ENCODE measurements around the gene SPDYE3.

Gene SPDYE3

DNA sequence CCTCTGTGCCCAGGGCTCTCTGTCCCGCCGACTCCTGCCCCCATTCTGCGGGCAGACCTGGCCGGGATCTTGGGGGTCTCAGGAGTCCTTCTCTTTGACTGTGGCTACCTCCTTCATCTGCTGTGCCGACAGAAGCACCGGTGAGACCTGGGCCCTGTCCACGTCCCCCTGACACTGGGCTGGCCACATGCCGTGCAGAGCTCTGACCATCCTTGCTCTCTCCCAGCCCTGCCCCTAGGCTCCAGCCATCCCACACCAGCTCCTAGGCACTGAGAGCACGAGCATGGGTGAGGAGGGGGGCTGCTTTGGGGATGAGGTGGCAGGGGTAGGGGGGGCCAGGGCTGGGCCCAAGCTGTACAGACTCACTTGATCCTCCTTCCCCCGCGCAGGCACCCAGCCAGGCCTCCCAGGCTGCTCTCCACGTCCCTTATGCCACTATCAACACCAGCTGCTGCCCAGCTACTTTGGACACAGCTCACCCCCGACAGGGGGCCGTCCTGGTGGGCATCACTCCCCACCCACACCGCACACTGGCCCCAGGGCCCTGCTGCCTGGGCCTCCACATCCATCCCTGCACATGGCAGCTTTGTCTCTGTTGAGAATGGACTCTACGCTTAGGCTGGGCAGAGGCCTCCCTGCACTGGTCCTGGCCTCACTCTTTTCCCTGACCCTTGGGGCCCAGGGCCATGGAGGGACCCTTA, 45.6 kb downstream of the SPDYE3 start:
- no peak overlapping the region for H3K9ac ChIP-seq (ENCODE audit: low read depth, low read length, poor library complexity, severe bottlenecking)
- H3K36me3 ChIP-seq (ENCODE audit: insufficient read depth, low read length): peaks cover 82% of the 10 kb centered on the region
- H3K4me1 ChIP-seq (ENCODE audit: insufficient read depth, low read length, poor library complexity, severe bottlenecking): no peaks in the 10 kb centered on the region
- H4K20me1 ChIP-seq (ENCODE audit: insufficient read depth, low read length, poor library complexity, severe bottlenecking): no peaks in the 10 kb centered on the region
- H3K27me3 ChIP-seq (ENCODE audit: insufficient read depth, low read length, poor library complexity, severe bottlenecking): no peaks in the 10 kb centered on the region
- no peak overlapping the region for H3K4me2 ChIP-seq (ENCODE audit: low read depth, low read length, poor library complexity, severe bottlenecking)
- no peaks in the 10 kb centered on the region for H3K9me2 ChIP-seq (replicated peaks; ENCODE audit: low read depth, low read length)
- no peak for TF ChIP-seq CTCF (conservative IDR thresholded peaks at IDR 0.05; ENCODE audit: low read length)
- no peak for TF ChIP-seq EZH2phosphoT487 (IDR thresholded peaks at IDR 0.05; ENCODE audit: borderline replicate concordance)
- H3K4me3 ChIP-seq (ENCODE audit: low read length, poor library complexity, severe bottlenecking): no peak overlapping the region
- H3K9me3 ChIP-seq (ENCODE audit: insufficient read depth, low read depth, low read length): no peaks in the 10 kb centered on the region
- H3F3A ChIP-seq (ENCODE audit: low read depth): no peaks in the 10 kb centered on the region
- no peak overlapping the region for H2AFZ ChIP-seq (ENCODE audit: low read length)
- H3K79me2 ChIP-seq (ENCODE audit: insufficient read depth, low read length): no peaks in the 10 kb centered on the region

GRCh38 chr7:100353685-100354330, 46.3 kb downstream of the SPDYE3 start:
- H3K36me3 ChIP-seq (ENCODE audit: insufficient read depth, low read length): peaks cover 84% of the 10 kb centered on the region

GRCh38 chr7:100356416-100357068, 49.0 kb downstream of the SPDYE3 start:
- Histone ChIP-seq H3K9ac (ENCODE audit: low read depth, low read length, poor library complexity, severe bottlenecking) (no peak overlapping the region), H3F3A (ENCODE audit: low read depth) (no peaks in the 10 kb centered on the region), H4K20me1 (ENCODE audit: insufficient read depth, low read length, poor library complexity, severe bottlenecking) (no peaks in the 10 kb centered on the region), H3K9me3 (ENCODE audit: insufficient read depth, low read depth, low read length) (no peaks in the 10 kb centered on the region), H3K4me3 (ENCODE audit: low read length, poor library complexity, severe bottlenecking) (no peak overlapping the region), H2AFZ (ENCODE audit: low read length) (no peak overlapping the region), H3K4me2 (ENCODE audit: low read depth, low read length, poor library complexity, severe bottlenecking) (no peak overlapping the region), H3K27me3 (ENCODE audit: insufficient read depth, low read length, poor library complexity, severe bottlenecking) (no peaks in the 10 kb centered on the region), H3K36me3 (ENCODE audit: insufficient read depth, low read length) (peaks cover 85% of the 10 kb centered on the region; the same call in 1 of the 2 replicates), H3K79me2 (ENCODE audit: insufficient read depth, low read length) (no peaks in the 10 kb centered on the region), H3K9me2 (replicated peaks; ENCODE audit: low read depth, low read length) (no peaks in the 10 kb centered on the region), H3K4me1 (ENCODE audit: insufficient read depth, low read length, poor library complexity, severe bottlenecking) (no peaks in the 10 kb centered on the region)
- no peak for TF ChIP-seq EZH2phosphoT487 (IDR thresholded peaks at IDR 0.05; ENCODE audit: borderline replicate concordance)
- no peak for TF ChIP-seq CTCF (conservative IDR thresholded peaks at IDR 0.05; ENCODE audit: low read length)

More at GRCh38 chr7:100353685-100354330, 46.3 kb downstream of the SPDYE3 start:
- no peaks in the 10 kb centered on the region for H3K4me1 ChIP-seq (ENCODE audit: insufficient read depth, low read length, poor library complexity, severe bottlenecking)
- H3K79me2 ChIP-seq (ENCODE audit: insufficient read depth, low read length): no peaks in the 10 kb centered on the region
- H3K9me2 ChIP-seq (replicated peaks; ENCODE audit: low read depth, low read length): no peaks in the 10 kb centered on the region
- H3K4me2 ChIP-seq (ENCODE audit: low read depth, low read length, poor library complexity, severe bottlenecking): no peak overlapping the region
- H3K4me3 ChIP-seq (ENCODE audit: low read length, poor library complexity, severe bottlenecking): no peak overlapping the region
- H2AFZ ChIP-seq (ENCODE audit: low read length): no peak overlapping the region
- H3K9me3 ChIP-seq (ENCODE audit: insufficient read depth, low read depth, low read length): no peaks in the 10 kb centered on the region
- TF ChIP-seq EZH2phosphoT487 (IDR thresholded peaks at IDR 0.05; ENCODE audit: borderline replicate concordance) (no peak), CTCF (conservative IDR thresholded peaks at IDR 0.05; ENCODE audit: low read length) (no peak)
- H3K27me3 ChIP-seq (ENCODE audit: insufficient read depth, low read length, poor library complexity, severe bottlenecking): no peaks in the 10 kb centered on the region
- no peak overlapping the region for H3K9ac ChIP-seq (ENCODE audit: low read depth, low read length, poor library complexity, severe bottlenecking)
- no peaks in the 10 kb centered on the region for H3F3A ChIP-seq (ENCODE audit: low read depth)
- H4K20me1 ChIP-seq (ENCODE audit: insufficient read depth, low read length, poor library complexity, severe bottlenecking): no peaks in the 10 kb centered on the region
